HCT116 (cell line): Measurements from ENCODE around the gene PGM3. TPM values are rescaled to one million over a fixed set of nuclear protein-coding genes. Genes with fewer than 3 reads are reported as not detected.

ENCODE experiments used
- ATAC-seq: fragments of 200-7000 bp; cut with Tn5 transposase; 2 replicates; pipeline ENCODE4 v1.9.1; 2020; ENCODE audit warnings: mild to moderate bottlenecking, moderate library complexity
- BruUV-seq: library from RNA; stranded (reverse); fragments of 400-500 nt; replicated peaks from 2 replicates; lab custom pipeline; 2021; lab: Mats Ljungman, UMichigan
- CTCF ChIA-PET: fragments of 300-600 bp; sonication (Branson Sonifier 250); formaldehyde crosslinking; loops from one replicate; lab custom pipeline; 2021; ENCODE audit warnings: antibody characterized with exemption; lab: Charles Lee
- POLR2A ChIA-PET: fragments of 300-600, 350-600 bp; sonication (Branson Sonifier 250); formaldehyde crosslinking; loops from one replicate; lab custom pipeline; 2021; ENCODE audit warnings: antibody characterized with exemption; lab: Charles Lee
- RAD21 ChIA-PET, 2 experiments: fragments of 300-600 bp; sonication (Branson Sonifier 250); formaldehyde crosslinking; loops; one replicate each; lab custom pipeline; 2023; ENCODE audit warnings: low total read pairs in 2 of 2; ENCODE audit not compliant: uncharacterized antibody in 2 of 2, unreplicated experiment in 2 of 2, low non-redundant PET in 1 of 2; lab: Charles Lee
- DNase-seq: peaks from one replicate; pipeline ENCODE4 v3.0.0-alpha.2; 2010; ENCODE audit warnings: low read depth, low spot score
- H2AFZ ChIP-seq: fragments of 200-600 bp; shearing (Covaris generic), sonication (generic); 2 replicates; pipeline ENCODE4 v1.6.1; 2017; ENCODE audit warnings: low read depth, mixed run types, mixed read lengths, antibody characterized with exemption, low read length; ENCODE audit not compliant: poor library complexity, severe bottlenecking
- H3K27ac ChIP-seq: 2 replicates; pipeline ENCODE4 v1.5.1; 2012; ENCODE audit warnings: low read depth, low read length
- H3K27me3 ChIP-seq: fragments of 200-600 bp; sonication (generic); 2 replicates; pipeline ENCODE4 v1.6.1; 2016; ENCODE audit warnings: mixed run types, low read length, mixed read lengths; ENCODE audit not compliant: insufficient read depth
- H3K36me3 ChIP-seq, 2 experiments: fragments of 200-500 bp in 1 of 2; fragments of 200-600 bp in 1 of 2; sonication (Bioruptor generic) in 1 of 2; sonication (generic) in 1 of 2; 2 replicates each; pipeline versions ENCODE4 v1.5.1 to v1.6.1; 2014 to 2016; ENCODE audit warnings: low read length in 2 of 2, inconsistent platforms in 1 of 2, mixed read lengths in 1 of 2, mixed run types in 1 of 2; ENCODE audit not compliant: insufficient read depth in 2 of 2, control insufficient read depth in 1 of 2
- H3K4me1 ChIP-seq, 2 experiments: fragments of 200-600 bp in 1 of 2; sonication (generic) in 1 of 2; 2 replicates each; pipeline versions ENCODE4 v1.5.1 to v1.6.1; 2012 to 2017; ENCODE audit warnings: low read length in 2 of 2, inconsistent platforms in 1 of 2, mild to moderate bottlenecking in 1 of 2, mixed read lengths in 1 of 2, mixed run types in 1 of 2, moderate library complexity in 1 of 2; ENCODE audit not compliant: insufficient read depth in 2 of 2, control insufficient read depth in 1 of 2
- H3K4me2 ChIP-seq: fragments of 200-600 bp; sonication (generic); 2 replicates; pipeline ENCODE4 v1.6.1; 2017; ENCODE audit warnings: mixed run types, low read length, mixed read lengths
- H3K4me3 ChIP-seq, 2 experiments: fragments of 200-600 bp in 1 of 2; sonication (generic) in 1 of 2; replicated peaks in 1 of 2; 2 replicates each; pipeline ENCODE4 v1.5.1; 2011 to 2016; ENCODE audit warnings: low read length in 2 of 2, control low read depth in 1 of 2, low read depth in 1 of 2, mild to moderate bottlenecking in 1 of 2, mixed read lengths in 1 of 2, mixed run types in 1 of 2
- H3K79me2 ChIP-seq: fragments of 200-600 bp; sonication (generic); 2 replicates; pipeline ENCODE4 v1.6.1; 2017; ENCODE audit warnings: mild to moderate bottlenecking, mixed run types, low read length, moderate library complexity, mixed read lengths; ENCODE audit not compliant: insufficient read depth
- H3K9ac ChIP-seq: fragments of 200-600 bp; sonication (generic); 2 replicates; pipeline ENCODE4 v1.6.1; 2016; ENCODE audit warnings: low read length, mixed read lengths
- H3K9me2 ChIP-seq: fragments of 200-600 bp; sonication (generic), shearing (Covaris generic); 2 replicates; pipeline ENCODE4 v1.6.1; 2017; ENCODE audit warnings: mixed run types, mild to moderate bottlenecking, moderate library complexity; ENCODE audit not compliant: insufficient read depth
- H3K9me3 ChIP-seq, 2 experiments: fragments of 200-500 bp in 1 of 2; fragments of 200-600 bp in 1 of 2; sonication (Bioruptor generic) in 1 of 2; sonication (generic) in 1 of 2; 2 replicates each; pipeline ENCODE4 v1.6.1; 2014 to 2017; ENCODE audit warnings: low read length in 2 of 2, mixed read lengths in 2 of 2, inconsistent platforms in 1 of 2, low read depth in 1 of 2, mild to moderate bottlenecking in 1 of 2, mixed run types in 1 of 2, moderate library complexity in 1 of 2; ENCODE audit not compliant: control insufficient read depth in 1 of 2, insufficient read depth in 1 of 2
- H4K20me1 ChIP-seq: fragments of 200-600 bp; sonication (generic), shearing (Covaris generic); 2 replicates; pipeline ENCODE4 v1.6.1; 2017; ENCODE audit warnings: mixed run types, mild to moderate bottlenecking, moderate library complexity; ENCODE audit not compliant: insufficient read depth
- ATF3 ChIP-seq: IDR thresholded peaks from 2 replicates; pipeline ENCODE4 v1.6.1; 2012
- CBX3 ChIP-seq: IDR thresholded peaks from 2 replicates; pipeline ENCODE4 v1.6.1; 2012; ENCODE audit warnings: low read depth
- CEBPB ChIP-seq: IDR thresholded peaks from 2 replicates; pipeline ENCODE4 v1.6.1; 2012; ENCODE audit warnings: low read depth
- EGR1 ChIP-seq: IDR thresholded peaks from 2 replicates; pipeline ENCODE4 v1.6.1; 2012; ENCODE audit warnings: low read depth
- ELF1 ChIP-seq: IDR thresholded peaks from 2 replicates; pipeline ENCODE4 v1.6.1; 2012; ENCODE audit warnings: low read depth, borderline replicate concordance
- FOSL1 ChIP-seq: IDR thresholded peaks from 2 replicates; pipeline ENCODE4 v1.6.1; 2012; ENCODE audit warnings: low read depth
- RAD21 ChIP-seq: IDR thresholded peaks from 2 replicates; pipeline ENCODE4 v1.6.1; 2012; ENCODE audit warnings: low read depth, mild to moderate bottlenecking
- SP1 ChIP-seq: IDR thresholded peaks from 2 replicates; pipeline ENCODE4 v1.6.1; 2012; ENCODE audit warnings: low read depth
- SRF ChIP-seq: IDR thresholded peaks from 2 replicates; pipeline ENCODE4 v1.6.1; 2012; ENCODE audit warnings: low read depth
- TCF7L2 ChIP-seq: IDR thresholded peaks from 2 replicates; pipeline ENCODE4 v1.7.0; 2011; ENCODE audit warnings: borderline replicate concordance, inconsistent platforms; ENCODE audit not compliant: insufficient read depth, insufficient read length; ENCODE audit errors: extremely low read depth
- YY1 ChIP-seq: IDR thresholded peaks from 2 replicates; pipeline ENCODE4 v1.6.1; 2011; ENCODE audit warnings: low read length, low read depth, moderate library complexity, mild to moderate bottlenecking; ENCODE audit not compliant: insufficient replicate concordance; ENCODE audit errors: extremely low read depth
- ZBTB33 ChIP-seq: IDR thresholded peaks from 2 replicates; pipeline ENCODE4 v1.6.1; 2011; ENCODE audit warnings: mild to moderate bottlenecking, low read length, moderate library complexity; ENCODE audit not compliant: insufficient replicate concordance; ENCODE audit errors: extremely low read depth
- ZFX ChIP-seq: fragments of 450-650 bp; IDR thresholded peaks from 2 replicates; pipeline ENCODE4 v1.6.1; 2017
- intact Hi-C: fragments of 100-400 bp; cut with micrococcal nuclease; formaldehyde crosslinking; loops from 2 replicates; pipeline ENCODE4 v1.10.0; 2022
- total RNA-seq: library from RNA; stranded (reverse); gene quantifications from one replicate; pipeline ENCODE4 v1.2.1, GENCODE V29; 2021; ENCODE audit not compliant: unreplicated experiment
- TF ChIP-seq, protein P1 (sequence below), 3 experiments: fragments of 200-600 bp in 1 of 3; sonication (generic) in 1 of 3; IDR thresholded peaks in 2 of 3; conservative IDR thresholded peaks in 1 of 3; 2 replicates each; pipeline ENCODE4 v1.5.1; 2012 to 2017; ENCODE audit warnings: low read depth in 2 of 3, low read length in 2 of 3, antibody characterized with exemption in 1 of 3, borderline replicate concordance in 1 of 3, control low read depth in 1 of 3, mild to moderate bottlenecking in 1 of 3, mixed read lengths in 1 of 3, mixed run types in 1 of 3, moderate library complexity in 1 of 3; ENCODE audit not compliant: insufficient read depth in 1 of 3

Gene PGM3
- total RNA-seq, 1 experiment from 2014 or later: 63.5 TPM

DNA sequence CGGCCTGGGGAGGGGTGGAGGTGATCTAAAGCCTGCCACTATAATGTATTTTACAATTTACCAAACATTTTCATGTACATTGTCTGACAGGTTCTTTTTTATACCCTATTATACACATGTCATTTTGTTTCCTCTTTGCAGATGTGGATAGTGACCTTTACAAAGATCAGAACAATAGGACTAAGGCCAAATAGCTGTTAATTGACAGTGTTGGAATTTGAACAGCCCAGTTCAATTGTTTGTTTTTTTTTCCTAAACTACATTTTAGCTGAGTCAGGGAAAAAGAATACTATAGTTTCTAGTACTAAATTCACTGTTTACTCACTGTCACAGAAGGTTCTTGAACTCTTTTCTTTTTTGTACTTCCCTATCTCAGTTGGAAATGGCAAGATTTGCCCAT, 40.2 kb downstream of the PGM3 start:
- RAD21 ChIA-PET: no interaction called here

More for the DNA sequence above, 40.2 kb downstream of the PGM3 start:
- no peaks in the 10 kb centered on the region for H3K9me2 ChIP-seq
- no peak overlapping the region for H3K9ac ChIP-seq
- DNase-seq: no peak
- no peaks in the 10 kb centered on the region for H3K27me3 ChIP-seq
- H2AFZ ChIP-seq: no peak overlapping the region
- ChIA-PET CTCF (no interaction called here), POLR2A (no interaction called here)
- no peak overlapping the region for H3K27ac ChIP-seq
- H3K4me2 ChIP-seq: no peak overlapping the region
- 0 out of 4 replicates have a peak, but pooled peaks cover 0 to 3% of the 10 kb centered on the region in 2 experiments for H3K36me3 ChIP-seq
- intact Hi-C loops: no loop called here
- H3K4me3 ChIP-seq: no peak overlapping the region
- BruUV-seq: no TSS peak
- no peaks in the 10 kb centered on the region for H3K9me3 ChIP-seq
- ATAC-seq: no peak
- H3K4me1 ChIP-seq: no peaks in the 10 kb centered on the region
- TF ChIP-seq ZFX (no peak), ATF3 (no peak), YY1 (no peak), RAD21 (no peak), EGR1 (no peak), CEBPB (no peak), ELF1 (no peak), TCF7L2 (no peak), ZBTB33 (no peak), SP1 (no peak), CBX3 (no peak), FOSL1 (no peak), SRF (no peak)
- TF ChIP-seq, protein P1, sequence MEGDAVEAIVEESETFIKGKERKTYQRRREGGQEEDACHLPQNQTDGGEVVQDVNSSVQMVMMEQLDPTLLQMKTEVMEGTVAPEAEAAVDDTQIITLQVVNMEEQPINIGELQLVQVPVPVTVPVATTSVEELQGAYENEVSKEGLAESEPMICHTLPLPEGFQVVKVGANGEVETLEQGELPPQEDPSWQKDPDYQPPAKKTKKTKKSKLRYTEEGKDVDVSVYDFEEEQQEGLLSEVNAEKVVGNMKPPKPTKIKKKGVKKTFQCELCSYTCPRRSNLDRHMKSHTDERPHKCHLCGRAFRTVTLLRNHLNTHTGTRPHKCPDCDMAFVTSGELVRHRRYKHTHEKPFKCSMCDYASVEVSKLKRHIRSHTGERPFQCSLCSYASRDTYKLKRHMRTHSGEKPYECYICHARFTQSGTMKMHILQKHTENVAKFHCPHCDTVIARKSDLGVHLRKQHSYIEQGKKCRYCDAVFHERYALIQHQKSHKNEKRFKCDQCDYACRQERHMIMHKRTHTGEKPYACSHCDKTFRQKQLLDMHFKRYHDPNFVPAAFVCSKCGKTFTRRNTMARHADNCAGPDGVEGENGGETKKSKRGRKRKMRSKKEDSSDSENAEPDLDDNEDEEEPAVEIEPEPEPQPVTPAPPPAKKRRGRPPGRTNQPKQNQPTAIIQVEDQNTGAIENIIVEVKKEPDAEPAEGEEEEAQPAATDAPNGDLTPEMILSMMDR (IDR thresholded peaks at IDR 0.05 in 2 of 3, conservative IDR thresholded peaks at IDR 0.05 in 1 of 3; ENCODE audit: borderline replicate concordance in 1 of 3, insufficient read depth in 1 of 3, low read depth in 2 of 3, low read length in 2 of 3): no peak
- no peaks in the 10 kb centered on the region for H4K20me1 ChIP-seq
- no peaks in the 10 kb centered on the region for H3K79me2 ChIP-seq
